Measurements from ENCODE around the gene BAG2.
A peak's percentile ranks its signal among the peaks of the same experiment; 100 is the strongest.

Gene BAG2

DNA sequence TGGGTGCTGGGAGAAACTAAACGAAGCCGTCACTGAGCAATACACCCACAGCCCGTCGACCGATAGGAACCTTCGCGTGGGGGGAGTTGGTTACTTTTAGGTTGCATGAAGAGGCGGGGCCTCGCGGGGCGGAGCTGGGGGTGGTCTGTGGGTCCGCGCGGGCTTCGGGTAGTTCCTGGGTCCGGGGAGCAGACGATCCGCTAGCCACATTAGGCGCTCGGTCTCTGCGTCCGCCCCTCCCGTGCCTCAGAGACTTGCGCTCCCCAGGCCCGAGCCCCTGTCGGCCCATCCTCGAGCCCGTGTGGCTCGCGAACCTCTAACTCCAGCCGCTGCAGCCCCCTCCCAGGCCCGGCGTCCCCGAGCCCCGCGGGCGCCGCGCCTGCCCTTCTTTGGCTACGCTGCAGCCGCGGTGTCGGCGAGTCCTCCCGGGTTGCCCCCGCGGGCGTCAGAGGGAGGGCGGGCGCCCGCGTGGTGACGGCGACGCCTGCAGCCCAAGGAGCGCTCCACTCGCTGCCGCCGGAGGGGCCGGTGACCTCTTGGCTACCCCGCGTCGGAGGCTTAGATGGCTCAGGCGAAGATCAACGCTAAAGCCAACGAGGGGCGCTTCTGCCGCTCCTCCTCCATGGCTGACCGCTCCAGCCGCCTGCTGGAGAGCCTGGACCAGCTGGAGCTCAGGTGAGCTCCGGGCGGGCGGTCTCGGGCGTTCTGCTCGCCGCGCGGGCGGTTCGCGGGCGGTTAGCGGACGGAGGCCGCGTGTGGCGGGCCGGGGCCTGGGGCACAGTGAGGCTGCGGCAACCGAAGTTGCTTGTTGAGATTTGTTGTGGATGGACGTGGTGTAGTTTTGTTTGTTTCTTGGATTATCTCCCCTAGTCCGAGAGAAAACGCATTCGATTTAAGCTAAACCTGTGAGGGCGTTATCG is at the start of gene BAG2:
TSS of gene BAG2 (plus strand) at position 191 of the 920 bp plus-strand sequence. CDS start at position 563, 372 bp downstream.
- peak; percentile 89 for DNase-seq

DNA sequence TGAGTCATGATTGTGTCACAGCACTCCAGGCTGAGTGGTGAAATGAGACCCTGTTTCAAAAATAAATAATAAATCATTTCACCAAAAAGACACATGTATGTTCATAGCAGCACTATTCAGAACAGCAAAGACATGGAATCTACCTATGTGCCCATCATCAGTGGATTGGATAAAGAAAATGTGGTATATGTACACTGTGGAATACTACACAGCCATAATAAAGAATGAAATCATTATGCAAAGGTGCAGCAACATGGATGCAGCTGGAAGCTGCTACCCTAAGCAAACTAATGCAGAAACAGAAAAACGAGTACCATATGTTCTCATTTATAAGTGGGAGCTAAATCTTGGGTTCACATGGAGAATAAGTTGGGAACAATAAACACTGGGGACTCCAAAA is 49.0 kb upstream of the BAG2 start:
- no peak for DNase-seq

DNA sequence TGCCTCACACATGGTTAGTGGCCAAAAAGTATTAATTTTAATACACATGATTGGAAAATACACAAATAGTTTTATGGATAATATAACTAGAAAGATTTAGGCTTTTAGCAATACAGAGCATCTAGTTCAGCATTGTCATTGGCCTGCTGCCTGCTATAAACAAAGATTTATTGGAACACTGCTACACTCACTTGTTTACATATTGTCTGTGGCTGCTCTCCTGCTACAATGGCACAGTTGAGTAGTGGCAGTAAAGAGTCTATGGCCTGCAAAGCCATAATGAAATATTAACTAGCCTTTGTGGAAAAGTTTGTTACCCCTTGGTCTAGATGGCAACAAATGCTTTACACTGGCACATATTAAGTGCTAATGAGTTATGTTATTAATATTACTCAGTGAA is 44.4 kb upstream of the BAG2 start:
- DNase-seq: no peak

DNA sequence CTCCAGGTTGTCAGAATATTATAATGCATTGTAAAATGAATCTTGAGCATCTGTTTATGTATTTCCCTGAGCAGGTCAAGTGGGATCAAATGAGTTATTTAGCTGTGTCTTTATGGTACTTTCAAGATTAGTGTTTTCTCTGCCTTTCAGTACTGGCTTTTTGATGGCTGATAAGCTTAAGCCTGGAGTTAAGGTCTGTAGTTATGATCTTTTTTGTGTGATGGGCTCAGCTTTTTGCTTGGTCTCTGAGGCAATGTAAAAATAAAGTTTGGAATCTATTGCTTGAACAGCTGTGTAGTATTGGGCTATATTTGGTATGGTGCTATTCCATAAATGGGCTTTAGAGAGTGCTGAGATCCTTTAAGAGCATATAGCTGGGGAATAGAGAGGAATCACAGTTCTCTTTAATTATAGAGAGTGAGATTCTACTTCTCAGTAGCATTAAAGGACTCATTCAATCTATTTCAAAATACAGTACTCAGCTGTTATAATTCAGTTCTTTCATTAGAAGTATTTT is 41.4 kb upstream of the BAG2 start:
- DNase-seq: no peak

DNA sequence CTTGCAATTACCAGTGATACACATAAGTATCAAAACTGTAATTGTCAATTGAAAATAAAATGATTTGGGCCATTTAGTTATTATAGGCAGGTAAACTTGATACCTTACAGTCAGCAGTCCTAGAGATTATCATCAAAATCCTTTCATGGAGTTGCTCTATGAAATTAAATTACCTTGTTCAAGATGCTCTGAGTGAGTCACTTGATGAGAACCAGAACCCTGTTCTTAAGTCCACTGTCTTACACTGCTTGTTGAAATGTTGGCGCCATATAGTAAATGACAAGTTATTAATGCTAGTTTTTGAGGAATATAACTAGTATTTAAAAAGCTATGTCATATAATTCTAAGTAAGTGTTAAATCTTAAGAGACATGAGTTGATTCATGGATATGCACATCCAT is 37.2 kb upstream of the BAG2 start:
- no peak for DNase-seq

DNA sequence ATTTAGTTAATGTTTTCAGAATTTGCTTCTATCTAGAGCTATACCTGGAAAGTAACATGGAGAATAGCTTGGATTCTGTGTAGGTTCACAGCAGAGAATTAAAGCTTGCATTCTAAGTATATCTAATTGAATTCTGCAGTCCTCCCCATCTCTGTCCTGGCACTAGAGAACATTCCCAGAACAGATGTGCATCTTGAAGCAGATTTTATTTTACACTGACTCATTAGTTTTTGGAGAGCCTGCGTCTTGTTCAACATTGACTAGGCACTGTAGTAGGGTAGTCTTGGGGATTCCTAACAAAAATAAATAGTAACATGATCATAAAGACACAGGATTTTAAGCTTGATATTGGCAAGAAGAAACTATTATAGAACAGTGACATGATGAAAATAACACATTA is 36.2 kb upstream of the BAG2 start:
- DNase-seq: no peak

DNA sequence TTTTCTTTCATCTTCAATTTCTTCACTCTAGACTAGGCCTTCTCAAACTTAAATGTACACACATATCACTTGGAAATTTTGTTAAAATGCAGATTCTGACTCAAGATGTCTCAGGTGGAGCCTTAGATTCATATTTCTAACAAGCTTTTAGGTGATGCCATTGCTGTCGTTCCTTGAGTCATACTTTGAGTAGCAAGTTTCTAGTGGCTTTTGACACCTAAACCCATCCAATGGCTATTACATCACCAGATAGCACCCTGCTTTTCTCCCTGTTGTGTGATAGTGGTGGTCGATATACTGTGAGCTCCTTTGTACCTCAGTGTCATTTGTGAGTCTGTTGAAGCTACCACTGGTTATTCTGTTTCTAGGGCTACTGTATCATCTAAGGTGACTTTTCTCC is 34.8 kb upstream of the BAG2 start:
- no peak for DNase-seq

DNA sequence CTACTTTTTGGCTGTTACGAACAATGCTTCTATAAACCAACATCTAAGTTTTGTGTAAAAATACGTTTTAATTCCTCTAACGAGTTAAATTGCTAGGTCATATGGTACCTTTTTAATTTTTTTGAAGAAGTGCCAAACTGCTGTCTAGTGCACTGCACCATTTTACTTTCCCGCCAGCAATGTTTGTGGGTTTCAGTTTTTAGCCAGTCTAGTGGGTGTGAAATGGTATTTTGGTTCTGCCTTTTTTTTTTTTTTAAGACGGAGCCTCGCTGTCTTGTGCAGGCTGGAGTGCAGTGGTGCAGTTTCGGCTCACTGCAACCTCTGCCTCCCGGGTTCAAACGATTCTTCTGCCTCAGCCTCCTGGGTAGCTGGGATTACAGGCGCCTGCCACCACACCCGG is 34.1 kb upstream of the BAG2 start:
- DNase-seq: no peak

DNA sequence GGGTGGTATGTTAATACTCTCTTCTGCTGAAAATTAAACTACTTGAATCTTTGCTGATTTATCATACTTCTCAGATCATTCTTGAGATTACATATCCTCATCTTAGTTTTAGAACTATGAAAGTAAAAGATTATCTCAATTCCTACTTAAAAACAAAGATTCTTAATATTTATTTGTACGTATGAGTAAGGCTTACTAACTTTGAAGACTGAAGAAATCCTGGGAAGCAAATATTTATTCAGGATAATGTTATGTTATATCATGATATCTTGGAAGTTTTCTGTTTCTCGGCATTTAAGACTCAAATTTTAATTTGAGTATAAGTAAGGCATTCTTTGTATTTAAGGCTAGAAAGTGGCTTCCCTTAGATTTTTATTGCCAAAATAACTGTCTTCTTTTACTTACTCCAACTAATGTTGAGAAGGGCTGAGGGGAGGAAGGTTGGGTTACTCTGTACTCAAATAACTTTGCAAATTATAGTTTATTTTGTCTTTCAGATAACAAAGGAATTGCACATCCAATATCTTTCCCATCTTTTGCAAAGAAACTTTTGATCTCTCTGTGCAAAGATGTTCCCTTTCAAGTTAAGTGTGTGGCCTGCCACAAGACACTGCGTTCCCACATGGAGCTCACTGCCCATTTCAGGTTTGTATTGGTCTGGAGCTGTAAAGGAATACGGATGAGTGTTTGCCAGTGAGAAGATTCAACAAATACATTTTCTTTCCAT is 30.5 kb upstream of the BAG2 start:
- no peak for DNase-seq

DNA sequence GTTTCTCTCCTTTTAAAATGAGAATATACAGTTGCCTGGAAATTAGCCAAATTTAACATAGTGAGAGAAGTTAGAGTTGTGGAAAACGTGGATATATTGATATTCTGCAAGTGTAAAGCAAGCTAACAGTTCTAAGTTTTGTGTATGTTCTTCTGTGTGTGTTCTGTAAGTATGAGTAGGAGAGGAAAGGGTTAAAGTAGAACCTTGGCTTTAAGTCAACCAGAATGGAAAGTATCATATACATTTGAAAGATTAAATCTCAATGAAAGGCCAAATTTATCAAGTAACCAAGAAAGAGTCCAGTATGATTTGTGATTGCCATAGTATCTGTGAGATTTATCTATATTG is 30.0 kb upstream of the BAG2 start:
- no peak for DNase-seq

DNA sequence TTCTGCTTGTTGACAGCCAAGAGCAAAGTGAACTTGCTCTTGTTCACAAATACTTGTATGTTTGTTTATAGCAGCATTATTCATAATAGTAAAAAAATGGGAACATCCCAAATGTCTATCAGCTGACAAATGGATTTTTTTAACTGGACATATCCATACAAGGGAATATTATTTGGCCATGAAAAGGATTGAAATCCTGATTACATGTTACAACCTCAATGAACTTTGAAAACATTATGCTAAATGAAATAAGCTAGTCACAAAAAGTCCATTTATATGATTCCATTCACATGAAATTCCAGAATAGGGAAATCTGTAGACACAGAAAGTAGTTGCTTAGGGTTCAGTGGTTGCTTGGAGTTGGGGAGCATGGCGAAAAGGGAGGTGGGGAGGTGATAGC is 28.4 kb upstream of the BAG2 start:
- no peak for DNase-seq

DNA sequence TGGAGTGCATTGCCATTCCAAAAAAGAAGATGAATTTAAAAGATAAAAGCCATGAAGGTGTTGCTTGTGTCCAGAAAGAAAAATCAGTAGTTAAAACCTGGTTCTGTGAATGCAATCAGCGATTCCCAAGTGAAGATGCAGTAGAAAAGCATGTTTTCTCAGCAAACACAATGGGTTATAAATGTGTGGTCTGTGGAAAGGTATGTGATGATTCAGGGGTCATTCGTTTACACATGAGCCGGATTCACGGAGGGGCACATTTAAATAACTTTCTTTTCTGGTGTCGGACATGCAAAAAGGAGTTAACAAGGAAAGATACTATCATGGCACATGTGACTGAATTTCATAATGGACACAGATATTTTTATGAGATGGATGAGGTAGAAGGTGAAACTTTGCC is 24.7 kb upstream of the BAG2 start:
- DNase-seq: no peak

DNA sequence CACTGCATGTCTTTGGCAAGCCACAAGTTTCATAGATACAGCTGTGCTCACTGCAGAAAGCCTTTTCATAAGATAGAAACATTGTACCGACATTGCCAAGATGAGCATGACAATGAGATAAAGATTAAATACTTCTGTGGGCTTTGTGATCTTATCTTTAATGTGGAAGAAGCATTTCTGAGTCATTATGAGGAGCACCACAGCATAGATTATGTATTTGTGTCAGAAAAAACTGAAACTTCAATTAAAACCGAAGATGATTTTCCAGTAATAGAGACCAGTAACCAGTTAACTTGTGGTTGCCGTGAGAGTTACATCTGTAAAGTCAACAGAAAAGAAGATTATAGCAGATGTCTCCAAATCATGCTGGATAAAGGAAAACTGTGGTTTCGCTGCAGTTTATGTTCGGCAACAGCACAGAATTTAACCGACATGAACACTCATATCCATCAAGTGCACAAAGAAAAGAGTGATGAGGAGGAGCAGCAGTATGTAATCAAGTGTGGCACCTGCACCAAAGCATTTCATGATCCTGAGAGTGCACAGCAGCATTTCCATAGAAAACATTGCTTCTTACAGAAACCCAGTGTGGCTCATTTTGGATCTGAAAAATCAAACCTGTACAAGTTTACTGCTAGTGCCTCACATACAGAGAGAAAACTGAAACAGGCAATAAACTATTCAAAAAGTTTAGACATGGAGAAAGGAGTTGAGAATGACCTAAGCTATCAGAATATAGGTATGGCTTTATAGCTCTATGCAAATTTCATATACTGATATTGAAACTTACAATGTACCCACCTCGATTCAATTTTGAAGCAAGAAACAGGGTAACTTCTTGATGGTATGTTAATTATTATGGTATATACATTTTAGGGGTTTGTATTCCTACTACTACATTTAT is 23.9 kb upstream of the BAG2 start:
- no peak for DNase-seq

DNA sequence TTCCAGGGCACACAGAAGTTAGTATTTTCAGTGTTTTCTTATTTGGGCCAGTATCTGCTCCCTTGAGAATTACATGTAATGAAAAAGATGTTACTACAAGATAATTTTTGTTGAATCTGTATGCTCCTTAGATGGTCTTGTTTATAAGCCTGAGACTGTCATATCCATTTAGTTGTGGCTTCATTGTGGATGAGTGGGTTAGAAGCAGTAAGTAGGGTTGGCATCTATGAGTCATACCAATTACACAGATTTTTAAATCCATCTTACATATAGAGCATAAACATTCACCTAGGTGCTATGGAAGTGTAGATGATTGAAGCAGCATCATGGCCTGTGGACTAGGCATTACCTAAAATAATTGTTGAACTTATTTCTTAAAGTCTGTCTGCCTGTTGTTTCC is 13.5 kb upstream of the BAG2 start:
- no peak for DNase-seq

DNA sequence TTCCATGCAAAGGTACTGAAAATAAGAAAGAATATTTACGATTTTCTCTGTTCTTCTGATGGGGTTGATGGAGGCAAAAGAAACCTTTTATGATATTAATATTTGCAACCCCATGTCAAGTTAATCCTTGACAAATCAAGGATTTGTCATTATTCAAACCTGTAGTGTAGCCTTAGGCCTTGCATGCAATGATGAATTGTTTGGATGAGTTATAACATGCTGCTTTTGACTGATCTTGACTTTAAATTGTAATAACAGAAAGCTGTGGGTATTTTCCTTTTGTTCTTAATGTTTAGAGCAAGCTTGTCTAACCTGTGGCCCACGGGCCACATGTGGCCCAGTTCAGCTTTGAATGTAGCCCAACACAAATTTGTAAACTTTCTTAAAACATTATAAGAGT is 13.0 kb upstream of the BAG2 start:
- no peak for DNase-seq

DNA sequence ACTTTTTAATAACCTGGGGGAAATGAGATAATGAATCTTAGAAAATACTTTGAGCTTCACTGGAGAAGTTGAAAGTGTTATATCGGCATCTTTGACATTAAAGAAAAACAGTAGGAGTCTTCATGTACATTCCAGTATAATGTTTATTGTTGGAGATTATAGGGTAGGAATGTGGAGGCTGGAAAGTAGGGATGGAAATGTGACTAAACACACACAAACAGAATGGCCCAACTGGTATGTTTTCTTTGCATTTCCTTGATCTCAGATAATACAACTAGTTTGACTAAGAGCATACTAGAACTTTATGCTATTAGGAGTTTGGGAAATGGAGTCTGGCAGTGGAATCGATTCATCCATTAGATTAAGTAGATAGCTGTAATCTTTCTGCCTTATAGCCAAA is 10.1 kb upstream of the BAG2 start:
- DNase-seq: no peak

DNA sequence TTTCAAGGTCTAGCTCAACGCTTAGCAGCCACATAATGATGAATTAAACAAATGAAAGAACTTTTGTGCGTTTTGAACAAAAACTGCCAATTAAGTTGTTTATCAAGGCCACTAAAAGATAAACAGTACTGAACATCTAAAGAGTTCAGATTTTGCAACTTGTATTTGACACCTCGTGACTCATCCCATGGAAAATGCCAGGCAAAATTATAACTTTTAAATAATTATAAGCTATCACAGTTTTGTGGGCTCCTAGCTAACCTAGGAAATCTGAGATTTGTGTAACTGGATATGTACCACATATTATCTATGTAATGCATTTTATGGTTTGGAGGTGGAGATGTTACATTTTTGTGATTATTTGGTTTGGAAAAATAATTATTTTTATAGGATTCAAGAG is 9.6 kb upstream of the BAG2 start:
- DNase-seq: no peak

DNA sequence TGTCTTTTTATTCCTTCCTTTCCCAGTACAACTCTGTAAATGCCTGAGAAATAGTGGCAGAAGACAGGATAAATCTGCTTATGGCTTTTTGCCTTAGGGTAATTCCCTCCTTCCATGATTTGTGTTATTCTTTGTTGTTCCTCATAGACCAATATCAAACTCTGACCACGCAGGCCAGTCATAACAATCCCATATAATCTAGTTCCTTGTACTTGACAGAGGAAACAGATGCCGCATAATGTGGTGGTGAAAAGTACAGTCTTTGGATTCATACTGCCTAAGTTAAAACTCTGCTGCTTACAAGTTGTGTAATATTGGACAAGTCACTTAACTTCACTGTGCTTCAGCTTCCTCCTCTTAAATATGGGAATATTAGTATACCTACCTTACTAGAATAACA is 8.2 kb upstream of the BAG2 start:
- no peak for DNase-seq

DNA sequence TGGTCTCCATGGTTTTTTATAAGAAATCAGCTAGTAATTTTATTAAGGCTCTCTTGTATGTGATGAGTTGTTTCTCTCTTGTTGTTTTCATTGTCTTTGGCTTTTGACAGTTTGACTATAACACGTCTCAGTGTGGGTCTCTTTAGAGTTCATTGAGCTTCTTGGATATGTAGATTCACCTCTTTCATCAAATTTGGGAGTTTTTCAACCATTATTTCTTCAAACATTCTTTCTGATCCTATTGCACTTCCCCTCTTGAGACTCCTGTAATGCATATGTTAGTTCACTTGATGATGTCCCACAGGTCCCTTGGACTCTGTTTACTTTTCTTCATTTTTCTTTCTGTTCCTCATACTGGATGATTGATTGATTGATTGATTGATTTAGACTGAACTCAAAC is 7.0 kb upstream of the BAG2 start:
- no peak for DNase-seq

DNA sequence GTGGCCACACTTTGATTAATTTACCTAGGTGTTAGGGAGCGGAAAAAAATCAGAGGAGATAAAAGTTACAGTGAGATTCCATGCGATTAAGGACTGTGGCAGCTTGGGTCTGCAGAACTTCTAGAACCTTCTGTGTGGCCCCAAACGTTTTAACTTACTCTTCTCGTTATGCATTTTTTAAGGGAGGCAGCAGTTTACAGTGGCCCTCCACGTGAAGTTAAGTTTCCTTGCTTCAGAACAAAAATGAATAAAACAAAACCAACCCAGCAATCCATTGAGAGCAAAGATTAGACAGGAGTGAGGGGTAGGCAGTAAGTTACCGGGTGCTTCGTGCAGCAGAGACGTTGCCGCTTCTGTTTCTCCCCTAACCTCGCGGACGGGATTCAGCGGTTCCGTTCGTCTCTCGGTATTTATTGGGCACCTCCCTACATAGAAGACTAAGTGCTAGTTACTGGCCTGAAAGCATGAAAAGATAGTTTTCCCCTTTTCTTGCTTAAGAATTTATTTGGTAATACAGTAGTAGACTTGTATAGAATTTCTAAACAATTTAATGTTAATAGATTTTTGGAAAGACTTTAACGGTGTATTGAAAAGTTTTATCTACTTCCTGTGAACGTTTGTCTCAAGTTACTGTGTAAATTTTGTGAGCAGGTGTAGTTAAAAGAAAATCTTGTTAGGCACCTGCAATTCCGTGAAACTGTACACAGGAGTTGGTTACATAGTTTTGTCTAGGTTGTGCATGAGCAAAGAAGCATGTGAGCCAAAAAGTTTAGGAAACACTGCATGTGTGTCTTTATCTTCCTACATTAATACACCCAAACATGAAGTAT is 1.1 kb downstream of the BAG2 start:
- DNase-seq: peak; percentile 28

DNA sequence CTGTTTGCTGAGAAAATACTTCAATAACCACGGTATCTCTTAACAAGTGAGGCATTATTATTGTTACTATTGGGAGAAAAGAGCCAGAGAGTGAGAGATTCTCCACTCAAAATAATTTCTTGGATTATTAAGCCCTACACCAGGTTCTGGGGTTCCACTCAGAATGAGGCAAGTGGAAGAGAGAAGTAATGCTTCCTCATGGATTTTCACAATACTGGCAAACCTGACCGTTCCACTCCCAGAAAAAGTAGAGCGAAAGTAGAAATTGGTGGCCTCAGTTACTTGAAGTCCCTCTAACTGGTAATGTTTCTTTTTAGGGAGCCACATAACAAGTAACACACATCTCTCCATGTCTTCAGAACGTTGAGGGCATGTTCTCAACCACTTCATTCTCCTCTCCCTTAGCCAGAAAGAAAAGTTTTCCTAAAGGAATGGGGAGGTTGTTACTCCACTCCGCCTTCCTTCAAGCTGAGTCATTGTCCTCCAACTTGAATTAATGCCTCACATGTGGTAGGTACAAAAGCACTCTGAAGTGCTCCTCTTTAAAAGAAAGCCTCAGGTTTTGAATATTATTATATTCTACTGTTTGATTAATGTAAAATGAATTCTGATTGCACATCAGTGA is 1.9 kb downstream of the BAG2 start:
- no peak for DNase-seq

DNA sequence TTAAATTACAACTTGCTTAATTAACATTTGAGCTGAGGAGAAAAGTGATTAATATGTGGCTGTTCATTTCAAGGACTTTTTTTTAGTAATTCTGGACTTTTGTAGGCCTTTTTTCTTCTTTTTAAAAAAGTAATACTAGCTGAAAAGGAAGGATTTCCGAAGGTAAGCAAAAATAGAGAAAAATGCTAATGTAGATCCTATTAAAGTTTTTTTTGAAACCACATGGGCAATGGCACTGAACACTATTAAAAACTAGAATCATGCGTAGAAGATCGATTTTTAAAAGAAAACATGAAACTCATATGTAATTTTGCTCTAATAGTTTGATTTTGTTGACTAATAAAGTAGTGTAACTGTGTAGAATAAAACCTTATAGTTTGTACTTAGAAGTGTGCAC is 2.4 kb downstream of the BAG2 start:
- no peak for DNase-seq
